Measurements from ENCODE around the gene EHD3. TPM values are rescaled to one million over a fixed set of nuclear protein-coding genes. Genes with fewer than 3 reads are reported as not detected.

EHD3 gene
- polyA plus RNA-seq, 1 donor from 2014 or later, result 3.5 TPM

- H3K36me3 ChIP-seq (ENCODE audit: insufficient read depth, low read length), result no peaks in the 10 kb centered on the region
- H3F3A ChIP-seq (ENCODE audit: insufficient read depth, low read length, poor library complexity, severe bottlenecking), result no peaks in the 10 kb centered on the region
- no peaks in the 10 kb centered on the region for H3K9me2 ChIP-seq (ENCODE audit: insufficient read depth, low read length)
- no peaks in the 10 kb centered on the region for H3K9me3 ChIP-seq (ENCODE audit: low read length)
- H2AFZ ChIP-seq (ENCODE audit: low read depth, low read length), result no peak overlapping the region
- H4K20me1 ChIP-seq (ENCODE audit: insufficient read depth), result no peaks in the 10 kb centered on the region
- H3K27me3 ChIP-seq (ENCODE audit: insufficient read depth, low read depth, low read length), result no peaks in the 10 kb centered on the region
- no peak overlapping the region for H3K4me3 ChIP-seq (ENCODE audit: low read length)
- no peak overlapping the region for H3K4me2 ChIP-seq (ENCODE audit: low read length)
- TF ChIP-seq SMC3 (conservative IDR thresholded peaks at IDR 0.05; ENCODE audit: poor library complexity) (no peak), CTCF (IDR thresholded peaks at IDR 0.05; ENCODE audit: poor library complexity, severe bottlenecking) (no peak), RAD21 (conservative IDR thresholded peaks at IDR 0.05) (no peak), EZH2 (IDR thresholded peaks at IDR 0.05; ENCODE audit: borderline replicate concordance, insufficient read depth, low read length, poor library complexity, severe bottlenecking) (no peak), TAF1 (IDR thresholded peaks at IDR 0.05; ENCODE audit: low read depth) (no peak), POLR2AphosphoS5 (IDR thresholded peaks at IDR 0.05) (no peak), MXI1 (conservative IDR thresholded peaks at IDR 0.05; ENCODE audit: poor library complexity, severe bottlenecking) (no peak), EP300 (conservative IDR thresholded peaks at IDR 0.05; ENCODE audit: poor library complexity, severe bottlenecking) (no peak)
- TF ChIP-seq, protein P1, sequence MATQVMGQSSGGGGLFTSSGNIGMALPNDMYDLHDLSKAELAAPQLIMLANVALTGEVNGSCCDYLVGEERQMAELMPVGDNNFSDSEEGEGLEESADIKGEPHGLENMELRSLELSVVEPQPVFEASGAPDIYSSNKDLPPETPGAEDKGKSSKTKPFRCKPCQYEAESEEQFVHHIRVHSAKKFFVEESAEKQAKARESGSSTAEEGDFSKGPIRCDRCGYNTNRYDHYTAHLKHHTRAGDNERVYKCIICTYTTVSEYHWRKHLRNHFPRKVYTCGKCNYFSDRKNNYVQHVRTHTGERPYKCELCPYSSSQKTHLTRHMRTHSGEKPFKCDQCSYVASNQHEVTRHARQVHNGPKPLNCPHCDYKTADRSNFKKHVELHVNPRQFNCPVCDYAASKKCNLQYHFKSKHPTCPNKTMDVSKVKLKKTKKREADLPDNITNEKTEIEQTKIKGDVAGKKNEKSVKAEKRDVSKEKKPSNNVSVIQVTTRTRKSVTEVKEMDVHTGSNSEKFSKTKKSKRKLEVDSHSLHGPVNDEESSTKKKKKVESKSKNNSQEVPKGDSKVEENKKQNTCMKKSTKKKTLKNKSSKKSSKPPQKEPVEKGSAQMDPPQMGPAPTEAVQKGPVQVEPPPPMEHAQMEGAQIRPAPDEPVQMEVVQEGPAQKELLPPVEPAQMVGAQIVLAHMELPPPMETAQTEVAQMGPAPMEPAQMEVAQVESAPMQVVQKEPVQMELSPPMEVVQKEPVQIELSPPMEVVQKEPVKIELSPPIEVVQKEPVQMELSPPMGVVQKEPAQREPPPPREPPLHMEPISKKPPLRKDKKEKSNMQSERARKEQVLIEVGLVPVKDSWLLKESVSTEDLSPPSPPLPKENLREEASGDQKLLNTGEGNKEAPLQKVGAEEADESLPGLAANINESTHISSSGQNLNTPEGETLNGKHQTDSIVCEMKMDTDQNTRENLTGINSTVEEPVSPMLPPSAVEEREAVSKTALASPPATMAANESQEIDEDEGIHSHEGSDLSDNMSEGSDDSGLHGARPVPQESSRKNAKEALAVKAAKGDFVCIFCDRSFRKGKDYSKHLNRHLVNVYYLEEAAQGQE (IDR thresholded peaks at IDR 0.05; ENCODE audit: borderline replicate concordance), result no peak
- H3K27ac ChIP-seq (ENCODE audit: low read length), result no peak overlapping the region
- H3K79me2 ChIP-seq (replicated peaks; ENCODE audit: insufficient read depth, low read length), result no peaks in the 10 kb centered on the region
- H3K9ac ChIP-seq (ENCODE audit: low read length), result no peak overlapping the region
These were observed 10.1 kb downstream of the EHD3 start for GRCh38 chr2:31244101-31244500.

GRCh38 chr2:31246184-31246852 is 12.4 kb downstream of the EHD3 start:
- H3K9me2 ChIP-seq (ENCODE audit: insufficient read depth, low read length), result no peaks in the 10 kb centered on the region
- no peaks in the 10 kb centered on the region for H3F3A ChIP-seq (ENCODE audit: insufficient read depth, low read length, poor library complexity, severe bottlenecking)
- no peak overlapping the region for H3K9ac ChIP-seq (ENCODE audit: low read length)
- no peak overlapping the region for H2AFZ ChIP-seq (ENCODE audit: low read depth, low read length)
- no peaks in the 10 kb centered on the region for H4K20me1 ChIP-seq (ENCODE audit: insufficient read depth)
- no peak overlapping the region for H3K27ac ChIP-seq (ENCODE audit: low read length)
- H3K27me3 ChIP-seq (ENCODE audit: insufficient read depth, low read depth, low read length), result no peaks in the 10 kb centered on the region
- H3K36me3 ChIP-seq (ENCODE audit: insufficient read depth, low read length), result no peaks in the 10 kb centered on the region
- H3K4me3 ChIP-seq (ENCODE audit: low read length), result no peak overlapping the region
- H3K4me2 ChIP-seq (ENCODE audit: low read length), result no peak overlapping the region
- H3K79me2 ChIP-seq (replicated peaks; ENCODE audit: insufficient read depth, low read length), result no peaks in the 10 kb centered on the region
- no peaks in the 10 kb centered on the region for H3K9me3 ChIP-seq (ENCODE audit: low read length)
- TF ChIP-seq, protein P1 (IDR thresholded peaks at IDR 0.05; ENCODE audit: borderline replicate concordance), result no peak
- TF ChIP-seq POLR2AphosphoS5 (IDR thresholded peaks at IDR 0.05) (no peak), EP300 (conservative IDR thresholded peaks at IDR 0.05; ENCODE audit: poor library complexity, severe bottlenecking) (no peak), SMC3 (conservative IDR thresholded peaks at IDR 0.05; ENCODE audit: poor library complexity) (no peak), TAF1 (IDR thresholded peaks at IDR 0.05; ENCODE audit: low read depth) (no peak), CTCF (IDR thresholded peaks at IDR 0.05; ENCODE audit: poor library complexity, severe bottlenecking) (no peak), MXI1 (conservative IDR thresholded peaks at IDR 0.05; ENCODE audit: poor library complexity, severe bottlenecking) (no peak), RAD21 (conservative IDR thresholded peaks at IDR 0.05) (no peak), EZH2 (IDR thresholded peaks at IDR 0.05; ENCODE audit: borderline replicate concordance, insufficient read depth, low read length, poor library complexity, severe bottlenecking) (no peak)

All from neural cell (in vitro differentiated cells).